ENCODE results near the gene CDIP1.

DNA sequence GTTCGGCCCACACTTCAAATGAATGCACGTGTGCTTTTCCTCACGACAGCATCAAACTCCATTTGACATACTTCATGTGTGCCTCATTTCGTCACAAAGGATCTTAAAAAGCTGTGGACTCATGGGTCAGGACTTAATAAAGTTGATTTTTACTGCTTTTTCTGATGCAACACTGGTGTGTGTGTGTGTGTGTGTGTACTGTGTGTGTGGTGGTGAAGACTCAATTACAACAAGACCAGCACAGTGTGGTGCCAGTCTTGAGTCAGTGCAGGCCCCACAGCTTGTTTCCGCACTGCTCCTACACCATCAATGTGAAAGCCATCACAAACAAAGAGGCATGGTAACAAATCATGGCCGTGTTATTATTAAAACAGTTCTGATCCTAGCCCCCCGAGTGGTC is 17.7 kb downstream of the CDIP1 start:
- TF ChIP-seq CTCF (IDR thresholded peaks at IDR 0.05; ENCODE audit: low read length) (no peak), EZH2 (optimal IDR thresholded peaks at IDR 0.05; ENCODE audit: low read depth, low read length) (no peak)

Data from MM.1S (cell line).